ENCODE measurements around the gene PSD4. TPM values are rescaled to one million over a fixed set of nuclear protein-coding genes. Genes with fewer than 3 reads are reported as not detected.

Gene PSD4
- total RNA-seq, 2 donors from 2014 or later: 13.1 to 16.9 TPM

DNA sequence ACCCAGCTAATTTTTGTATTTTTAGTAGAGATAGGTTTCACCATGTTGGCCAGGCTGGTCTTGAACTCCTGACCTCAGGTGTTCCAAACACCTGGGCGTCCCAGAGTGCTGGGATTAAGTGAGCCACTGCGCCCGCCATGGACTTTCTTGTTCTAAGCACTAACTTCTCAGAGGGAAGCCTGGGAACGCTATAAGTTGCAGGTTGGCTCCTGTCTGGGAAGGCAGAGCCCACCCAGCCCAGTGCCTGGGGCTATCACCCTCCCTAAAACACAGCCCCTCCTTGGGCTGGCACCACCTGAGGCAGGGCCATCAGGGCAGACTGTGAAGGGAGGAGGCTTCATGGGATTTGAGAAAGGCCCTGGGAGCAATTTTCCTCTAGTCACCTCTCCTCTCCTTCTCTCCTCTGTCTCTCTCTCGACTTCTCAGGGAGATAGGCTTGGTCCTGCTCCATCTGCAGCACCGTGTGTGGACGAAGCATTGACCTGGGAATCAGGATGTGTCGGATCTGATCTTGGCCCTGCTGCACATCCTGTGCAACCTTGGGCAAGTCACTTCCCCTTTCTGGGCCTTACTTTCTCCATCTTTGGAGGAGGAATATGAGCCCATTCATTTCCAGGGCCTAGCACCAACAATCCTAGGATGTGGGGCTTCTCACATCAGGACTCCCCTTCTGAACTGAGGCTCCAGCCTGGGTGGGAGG is 10.9 kb downstream of the PSD4 start:
- no peak overlapping the region for H3K4me3 ChIP-seq
- no peak overlapping the region for H3K27ac ChIP-seq
- no peak for TF ChIP-seq CTCF (IDR thresholded peaks at IDR 0.05)
- no peaks in the 10 kb centered on the region for H3K9me3 ChIP-seq
- H3K27me3 ChIP-seq (replicated peaks; ENCODE audit: insufficient read depth): no peaks in the 10 kb centered on the region
- ATAC-seq (ENCODE audit: insufficient number of reproducible peaks, low FRiP score, low read depth): no peak
- no peaks in the 10 kb centered on the region for H3K4me1 ChIP-seq (ENCODE audit: control insufficient read depth in 1 of 2, low read depth in 2 of 2)
- H3K36me3 ChIP-seq: no peaks in the 10 kb centered on the region
- DNase-seq (ENCODE audit: low spot score): no peak

- Histone ChIP-seq H3K27me3 (replicated peaks; ENCODE audit: insufficient read depth) (no peaks in the 10 kb centered on the region), H3K27ac (no peak overlapping the region), H3K4me1 (ENCODE audit: control insufficient read depth in 1 of 2, low read depth in 2 of 2) (no peaks in the 10 kb centered on the region), H3K9me3 (no peaks in the 10 kb centered on the region), H3K36me3 (no peaks in the 10 kb centered on the region), H3K4me3 (no peak overlapping the region)
- ATAC-seq (ENCODE audit: insufficient number of reproducible peaks, low FRiP score, low read depth) (no peak), DNase-seq (ENCODE audit: low spot score) (no peak)
- no peak for TF ChIP-seq CTCF (IDR thresholded peaks at IDR 0.05)
Measured at GRCh38 chr2:113185664-113186432, 12.1 kb downstream of the PSD4 start.

GRCh38 chr2:113186433-113186796 is 12.6 kb downstream of the PSD4 start:
- TF ChIP-seq CTCF (IDR thresholded peaks at IDR 0.05): no peak
- DNase-seq (ENCODE audit: low spot score) (no peak), ATAC-seq (ENCODE audit: insufficient number of reproducible peaks, low FRiP score, low read depth) (no peak)
- Histone ChIP-seq H3K36me3 (no peaks in the 10 kb centered on the region), H3K4me3 (no peak overlapping the region), H3K9me3 (no peaks in the 10 kb centered on the region), H3K4me1 (ENCODE audit: control insufficient read depth in 1 of 2, low read depth in 2 of 2) (no peaks in the 10 kb centered on the region), H3K27me3 (replicated peaks; ENCODE audit: insufficient read depth) (no peaks in the 10 kb centered on the region), H3K27ac (no peak overlapping the region)

DNA sequence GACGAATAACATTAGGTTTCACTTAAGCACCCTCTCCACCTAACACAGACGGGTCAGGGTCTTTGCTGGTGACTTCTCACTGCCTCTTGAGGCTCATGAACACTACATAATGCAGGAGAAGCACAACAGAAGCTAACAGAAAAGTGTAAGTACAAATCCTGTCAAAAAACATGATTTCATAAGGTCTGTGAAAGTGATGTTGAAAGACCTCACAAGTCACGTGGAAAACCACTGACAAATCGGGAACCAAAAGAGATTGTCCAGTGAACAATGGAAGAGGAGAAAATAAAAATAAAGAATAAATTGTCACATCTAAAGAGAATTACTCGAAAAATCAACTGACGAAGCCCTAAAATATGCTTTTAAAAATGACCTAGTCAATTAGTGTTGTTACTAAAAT is 14.0 kb downstream of the PSD4 start:
- Histone ChIP-seq H3K27me3 (replicated peaks; ENCODE audit: insufficient read depth) (no peaks in the 10 kb centered on the region), H3K4me3 (no peak overlapping the region), H3K27ac (no peak overlapping the region), H3K36me3 (no peaks in the 10 kb centered on the region), H3K4me1 (ENCODE audit: control insufficient read depth in 1 of 2, low read depth in 2 of 2) (no peaks in the 10 kb centered on the region), H3K9me3 (no peaks in the 10 kb centered on the region)
- TF ChIP-seq CTCF (IDR thresholded peaks at IDR 0.05): no peak
- DNase-seq (ENCODE audit: low spot score) (no peak), ATAC-seq (ENCODE audit: insufficient number of reproducible peaks, low FRiP score, low read depth) (no peak)

DNA sequence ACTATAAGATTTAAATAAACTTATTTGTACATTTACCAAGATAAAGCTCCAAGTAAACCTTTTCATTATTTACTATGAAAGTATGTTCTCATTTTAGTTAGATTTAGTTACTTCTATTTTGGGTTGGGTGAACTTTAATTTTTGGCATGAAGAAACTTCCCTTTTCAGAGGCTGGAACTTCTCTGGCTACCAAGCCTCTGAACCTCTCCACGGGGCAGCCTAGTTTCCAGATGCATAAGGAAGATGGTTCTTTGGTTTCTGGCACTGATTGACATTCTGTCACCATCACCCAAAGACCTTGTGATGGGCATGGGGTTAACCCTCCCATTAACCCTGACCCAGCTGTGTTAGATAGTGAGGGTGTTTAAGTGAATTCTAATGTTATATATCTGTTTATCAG is 17.1 kb downstream of the PSD4 start:
- no peak overlapping the region for H3K4me3 ChIP-seq
- no peaks in the 10 kb centered on the region for H3K4me1 ChIP-seq (ENCODE audit: control insufficient read depth in 1 of 2, low read depth in 2 of 2)
- no peaks in the 10 kb centered on the region for H3K9me3 ChIP-seq
- H3K36me3 ChIP-seq: no peaks in the 10 kb centered on the region
- ATAC-seq (ENCODE audit: insufficient number of reproducible peaks, low FRiP score, low read depth): no peak
- H3K27ac ChIP-seq: no peak overlapping the region
- DNase-seq (ENCODE audit: low spot score): no peak
- H3K27me3 ChIP-seq (replicated peaks; ENCODE audit: insufficient read depth): no peaks in the 10 kb centered on the region
- no peak for TF ChIP-seq CTCF (IDR thresholded peaks at IDR 0.05)
